ENCODE measurements around the gene NPEPL1.

GRCh38 chr20:58673119-58673518, 19.5 kb upstream of the NPEPL1 start:
- TF ChIP-seq, protein P1, sequence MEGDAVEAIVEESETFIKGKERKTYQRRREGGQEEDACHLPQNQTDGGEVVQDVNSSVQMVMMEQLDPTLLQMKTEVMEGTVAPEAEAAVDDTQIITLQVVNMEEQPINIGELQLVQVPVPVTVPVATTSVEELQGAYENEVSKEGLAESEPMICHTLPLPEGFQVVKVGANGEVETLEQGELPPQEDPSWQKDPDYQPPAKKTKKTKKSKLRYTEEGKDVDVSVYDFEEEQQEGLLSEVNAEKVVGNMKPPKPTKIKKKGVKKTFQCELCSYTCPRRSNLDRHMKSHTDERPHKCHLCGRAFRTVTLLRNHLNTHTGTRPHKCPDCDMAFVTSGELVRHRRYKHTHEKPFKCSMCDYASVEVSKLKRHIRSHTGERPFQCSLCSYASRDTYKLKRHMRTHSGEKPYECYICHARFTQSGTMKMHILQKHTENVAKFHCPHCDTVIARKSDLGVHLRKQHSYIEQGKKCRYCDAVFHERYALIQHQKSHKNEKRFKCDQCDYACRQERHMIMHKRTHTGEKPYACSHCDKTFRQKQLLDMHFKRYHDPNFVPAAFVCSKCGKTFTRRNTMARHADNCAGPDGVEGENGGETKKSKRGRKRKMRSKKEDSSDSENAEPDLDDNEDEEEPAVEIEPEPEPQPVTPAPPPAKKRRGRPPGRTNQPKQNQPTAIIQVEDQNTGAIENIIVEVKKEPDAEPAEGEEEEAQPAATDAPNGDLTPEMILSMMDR (IDR thresholded peaks at IDR 0.05), result no peak
- TF ChIP-seq EP300 (IDR thresholded peaks at IDR 0.05), result no peak
